Osteocyte (in vitro differentiated cells): ENCODE data around the gene ZNF48. TPM values are rescaled to one million over a fixed set of nuclear protein-coding genes. Genes with fewer than 3 reads are reported as not detected.
A peak's percentile ranks its signal among the peaks of the same experiment; 100 is the strongest.

ENCODE experiments used
- DNase-seq: peaks from one replicate; pipeline ENCODE4 v3.0.0; 2021; ENCODE audit warnings: mixed read lengths; ENCODE audit not compliant: unreplicated experiment; ENCODE audit errors: extremely low spot score
- H3K27ac Mint-ChIP-seq: one replicate; pipeline ENCODE4 v1.8.0; 2021; ENCODE audit warnings: mild to moderate bottlenecking, mixed read lengths; ENCODE audit not compliant: unreplicated experiment
- H3K27me3 Mint-ChIP-seq: one replicate; pipeline ENCODE4 v1.8.0; 2021; ENCODE audit warnings: mixed read lengths; ENCODE audit not compliant: unreplicated experiment
- H3K36me3 Mint-ChIP-seq: one replicate; pipeline ENCODE4 v1.8.0; 2021; ENCODE audit warnings: mixed read lengths; ENCODE audit not compliant: unreplicated experiment
- H3K4me1 Mint-ChIP-seq: one replicate; pipeline ENCODE4 v1.8.0; 2021; ENCODE audit warnings: mixed read lengths; ENCODE audit not compliant: unreplicated experiment
- H3K4me3 Mint-ChIP-seq: one replicate; pipeline ENCODE4 v1.8.0; 2021; ENCODE audit warnings: mild to moderate bottlenecking, moderate library complexity, mixed read lengths; ENCODE audit not compliant: unreplicated experiment
- H3K9me3 Mint-ChIP-seq: one replicate; pipeline ENCODE4 v1.8.0; 2021; ENCODE audit warnings: mixed read lengths; ENCODE audit not compliant: unreplicated experiment
- total RNA-seq: library from RNA; stranded (reverse); gene quantifications from 2 replicates; pipeline ENCODE4 v1.2.1, GENCODE V29; 2021
- TF ChIP-seq, protein P1 (sequence below): fragments of 200-600 bp; sonication (generic); IDR thresholded peaks from 2 replicates; pipeline ENCODE4 v1.5.0; 2021; ENCODE audit warnings: antibody characterized with exemption, mild to moderate bottlenecking, moderate library complexity

ZNF48 gene
- total RNA-seq, 1 donor from 2014 or later = 13.2 TPM

DNA sequence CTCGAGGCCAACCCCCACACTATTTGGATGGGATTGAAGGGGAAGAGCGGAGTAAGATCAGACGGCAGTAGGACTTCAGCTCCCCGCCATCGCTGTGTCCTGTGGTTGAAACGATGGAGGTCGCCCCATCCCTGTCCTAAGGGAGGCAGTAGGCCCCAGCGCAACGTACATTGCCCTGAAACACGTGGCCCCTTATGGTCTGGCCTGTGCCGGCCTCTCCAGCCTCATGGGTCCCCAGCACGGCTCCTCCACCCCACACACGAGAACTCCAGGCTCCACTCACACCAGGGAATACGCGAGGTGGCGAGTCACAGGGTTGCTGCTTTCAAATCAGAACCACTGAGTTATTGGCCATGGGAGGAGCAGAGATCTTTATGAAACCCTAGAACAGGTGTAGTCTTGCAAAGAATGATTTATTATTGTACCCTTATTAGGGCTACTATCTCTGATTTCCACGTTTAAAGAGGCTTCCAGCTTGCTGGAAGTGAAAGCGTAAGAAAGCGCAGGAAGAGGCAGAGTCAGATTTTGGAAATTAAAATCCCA, 35.3 kb downstream of the ZNF48 start:
- DNase-seq = no peak
- Mint-ChIP-seq H3K4me3 (no peak overlapping the region), H3K27ac (no peak overlapping the region), H3K36me3 (peaks cover 5% of the 10 kb centered on the region), H3K9me3 (no peaks in the 10 kb centered on the region), H3K4me1 (peaks cover 12% of the 10 kb centered on the region), H3K27me3 (peaks cover 18% of the 10 kb centered on the region)
- TF ChIP-seq, protein P1, sequence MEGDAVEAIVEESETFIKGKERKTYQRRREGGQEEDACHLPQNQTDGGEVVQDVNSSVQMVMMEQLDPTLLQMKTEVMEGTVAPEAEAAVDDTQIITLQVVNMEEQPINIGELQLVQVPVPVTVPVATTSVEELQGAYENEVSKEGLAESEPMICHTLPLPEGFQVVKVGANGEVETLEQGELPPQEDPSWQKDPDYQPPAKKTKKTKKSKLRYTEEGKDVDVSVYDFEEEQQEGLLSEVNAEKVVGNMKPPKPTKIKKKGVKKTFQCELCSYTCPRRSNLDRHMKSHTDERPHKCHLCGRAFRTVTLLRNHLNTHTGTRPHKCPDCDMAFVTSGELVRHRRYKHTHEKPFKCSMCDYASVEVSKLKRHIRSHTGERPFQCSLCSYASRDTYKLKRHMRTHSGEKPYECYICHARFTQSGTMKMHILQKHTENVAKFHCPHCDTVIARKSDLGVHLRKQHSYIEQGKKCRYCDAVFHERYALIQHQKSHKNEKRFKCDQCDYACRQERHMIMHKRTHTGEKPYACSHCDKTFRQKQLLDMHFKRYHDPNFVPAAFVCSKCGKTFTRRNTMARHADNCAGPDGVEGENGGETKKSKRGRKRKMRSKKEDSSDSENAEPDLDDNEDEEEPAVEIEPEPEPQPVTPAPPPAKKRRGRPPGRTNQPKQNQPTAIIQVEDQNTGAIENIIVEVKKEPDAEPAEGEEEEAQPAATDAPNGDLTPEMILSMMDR = peak; percentile 25

DNA sequence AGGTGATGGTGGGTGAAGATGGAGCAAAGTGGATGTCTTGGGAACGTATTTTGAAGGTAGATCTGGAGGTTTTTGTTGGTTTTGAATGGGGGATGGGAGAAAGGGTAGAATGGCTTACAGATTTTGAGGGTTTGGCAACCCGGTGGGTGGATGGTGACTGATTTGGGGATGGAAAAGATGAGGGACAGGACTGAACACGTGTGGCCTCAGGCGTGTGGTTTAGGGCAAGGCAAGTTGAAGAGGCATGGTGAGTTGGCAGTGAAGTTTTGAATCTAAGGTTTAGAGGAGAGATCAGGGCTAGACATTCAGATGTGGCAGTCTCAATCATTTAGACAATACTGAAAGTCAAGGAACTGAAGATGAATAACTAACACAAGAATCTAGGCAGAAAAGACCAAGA, 39.6 kb downstream of the ZNF48 start:
- Mint-ChIP-seq H3K36me3 (no peaks in the 10 kb centered on the region), H3K27me3 (peaks cover 24% of the 10 kb centered on the region), H3K9me3 (no peaks in the 10 kb centered on the region), H3K4me1 (no peaks in the 10 kb centered on the region), H3K4me3 (no peak overlapping the region), H3K27ac (no peak overlapping the region)
- TF ChIP-seq, protein P1 = no peak
- no peak for DNase-seq

DNA sequence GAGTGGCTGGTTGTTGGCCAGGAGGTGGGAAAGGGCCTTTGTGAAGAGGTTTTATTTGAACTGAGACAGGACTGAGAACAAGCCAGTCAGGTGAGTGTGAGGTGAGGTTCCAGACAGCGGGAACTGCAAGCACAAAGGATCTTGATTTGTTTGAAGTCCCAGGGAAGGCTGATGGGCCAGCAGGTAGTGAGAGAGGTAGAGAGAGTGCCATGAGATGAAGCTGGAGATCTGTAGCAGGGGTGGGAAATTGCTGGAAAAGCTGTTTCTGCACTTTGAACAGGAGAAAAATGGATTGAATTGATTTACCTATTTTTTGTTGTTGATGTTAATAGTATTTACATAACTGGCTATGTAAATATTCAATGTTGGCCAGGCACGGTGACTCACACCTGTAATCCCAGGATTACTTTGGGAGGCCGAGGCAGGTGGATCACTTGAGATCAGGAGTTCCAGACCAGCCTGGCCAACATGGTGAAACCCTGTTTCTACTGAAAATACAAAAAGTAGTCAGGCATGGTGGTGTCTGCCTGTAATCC, 42.4 kb downstream of the ZNF48 start:
- no peaks in the 10 kb centered on the region for H3K4me1 Mint-ChIP-seq
- H3K27me3 Mint-ChIP-seq = peaks cover 24% of the 10 kb centered on the region
- TF ChIP-seq, protein P1 = no peak
- no peak overlapping the region for H3K27ac Mint-ChIP-seq
- H3K9me3 Mint-ChIP-seq = no peaks in the 10 kb centered on the region
- DNase-seq = no peak
- no peak overlapping the region for H3K4me3 Mint-ChIP-seq
- peaks cover 2% of the 10 kb centered on the region for H3K36me3 Mint-ChIP-seq

DNA sequence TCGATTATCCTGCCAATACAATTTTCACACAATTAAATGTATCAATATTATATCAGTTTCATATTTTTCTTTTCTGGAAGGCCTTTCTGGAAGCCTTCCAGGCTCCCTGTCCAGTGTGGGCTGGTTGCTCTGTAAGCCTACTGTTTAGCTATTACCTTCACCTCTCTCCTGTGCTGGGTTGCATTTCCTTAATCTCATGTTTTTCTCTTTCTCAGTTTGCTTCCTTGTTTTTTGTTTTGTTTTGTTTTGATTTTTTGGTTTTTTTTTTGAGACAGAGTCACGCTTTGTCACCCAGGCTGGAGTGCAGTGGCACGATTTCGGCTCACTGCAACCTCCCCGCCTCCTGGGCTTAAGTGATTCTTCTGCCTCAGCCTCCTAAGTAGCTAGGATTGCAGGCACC, 43.6 kb downstream of the ZNF48 start:
- Mint-ChIP-seq H3K27ac (no peak overlapping the region), H3K4me3 (no peak overlapping the region), H3K9me3 (peaks cover 4% of the 10 kb centered on the region), H3K4me1 (peaks cover 7% of the 10 kb centered on the region), H3K27me3 (peaks cover 16% of the 10 kb centered on the region), H3K36me3 (peaks cover 12% of the 10 kb centered on the region)
- no peak for DNase-seq
- TF ChIP-seq, protein P1 = no peak

DNA sequence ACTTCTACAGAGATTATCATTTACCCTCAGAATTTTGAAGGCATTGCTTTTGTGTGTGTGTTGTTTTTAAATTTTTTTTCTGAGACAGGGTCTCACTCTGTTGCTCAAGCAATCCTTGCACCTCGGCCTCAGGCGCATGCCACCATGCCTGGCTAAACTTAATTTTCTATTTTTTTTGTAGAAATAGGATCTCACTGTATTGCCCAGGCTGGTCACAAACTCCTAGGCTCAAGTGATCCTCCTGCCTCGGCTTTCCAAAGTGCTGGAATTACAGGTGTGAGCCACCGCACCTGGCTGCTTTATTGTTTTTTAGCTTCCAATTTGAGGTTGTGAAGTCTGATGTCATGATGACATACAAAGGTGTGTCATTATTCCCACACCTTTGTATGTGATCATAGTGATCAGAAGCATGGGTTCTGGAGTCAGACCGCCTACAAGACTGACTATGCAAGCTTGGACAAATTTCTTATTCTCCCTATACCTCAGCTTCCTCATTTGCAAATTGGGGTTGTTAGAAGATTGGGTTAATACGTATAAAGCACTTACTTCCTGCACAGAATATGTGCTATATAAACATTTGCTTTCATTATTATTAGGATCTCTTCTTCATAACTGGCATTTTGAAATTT, 44.6 kb downstream of the ZNF48 start:
- Mint-ChIP-seq H3K27me3 (peaks cover 8% of the 10 kb centered on the region), H3K27ac (no peak overlapping the region), H3K36me3 (peaks cover 16% of the 10 kb centered on the region), H3K4me3 (no peak overlapping the region), H3K4me1 (peaks cover 13% of the 10 kb centered on the region), H3K9me3 (peaks cover 4% of the 10 kb centered on the region)
- TF ChIP-seq, protein P1 = no peak
- DNase-seq = no peak
